GM13976 (cell line): Measurements from ENCODE around the gene WT1.

Source experiments
- DNase-seq: peaks from one replicate; pipeline ENCODE4 v3.0.0; 2012; ENCODE audit warnings: low spot score
- in situ Hi-C: fragments of 300-500 bp; cut with MboI; formaldehyde crosslinking; loops from one replicate; pipeline ENCODE4 v1.12.0; 2022; ENCODE audit warnings: low sequenced_read_pairs, mixed read lengths, inconsistent platforms; ENCODE audit not compliant: unreplicated experiment
- TF ChIP-seq, protein P1 (sequence below): IDR thresholded peaks from 2 replicates; pipeline ENCODE4 v1.5.1; 2012; ENCODE audit warnings: borderline replicate concordance, mild to moderate bottlenecking; ENCODE audit not compliant: insufficient read depth; ENCODE audit errors: extremely low read depth, missing control alignments, control extremely low read depth

WT1 gene

GRCh38 chr11:32466279-32466915, 31.1 kb upstream of the WT1 start:
- TF ChIP-seq, protein P1, sequence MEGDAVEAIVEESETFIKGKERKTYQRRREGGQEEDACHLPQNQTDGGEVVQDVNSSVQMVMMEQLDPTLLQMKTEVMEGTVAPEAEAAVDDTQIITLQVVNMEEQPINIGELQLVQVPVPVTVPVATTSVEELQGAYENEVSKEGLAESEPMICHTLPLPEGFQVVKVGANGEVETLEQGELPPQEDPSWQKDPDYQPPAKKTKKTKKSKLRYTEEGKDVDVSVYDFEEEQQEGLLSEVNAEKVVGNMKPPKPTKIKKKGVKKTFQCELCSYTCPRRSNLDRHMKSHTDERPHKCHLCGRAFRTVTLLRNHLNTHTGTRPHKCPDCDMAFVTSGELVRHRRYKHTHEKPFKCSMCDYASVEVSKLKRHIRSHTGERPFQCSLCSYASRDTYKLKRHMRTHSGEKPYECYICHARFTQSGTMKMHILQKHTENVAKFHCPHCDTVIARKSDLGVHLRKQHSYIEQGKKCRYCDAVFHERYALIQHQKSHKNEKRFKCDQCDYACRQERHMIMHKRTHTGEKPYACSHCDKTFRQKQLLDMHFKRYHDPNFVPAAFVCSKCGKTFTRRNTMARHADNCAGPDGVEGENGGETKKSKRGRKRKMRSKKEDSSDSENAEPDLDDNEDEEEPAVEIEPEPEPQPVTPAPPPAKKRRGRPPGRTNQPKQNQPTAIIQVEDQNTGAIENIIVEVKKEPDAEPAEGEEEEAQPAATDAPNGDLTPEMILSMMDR: no peak
- in situ Hi-C loops: no loop called here
- DNase-seq: no peak

DNA sequence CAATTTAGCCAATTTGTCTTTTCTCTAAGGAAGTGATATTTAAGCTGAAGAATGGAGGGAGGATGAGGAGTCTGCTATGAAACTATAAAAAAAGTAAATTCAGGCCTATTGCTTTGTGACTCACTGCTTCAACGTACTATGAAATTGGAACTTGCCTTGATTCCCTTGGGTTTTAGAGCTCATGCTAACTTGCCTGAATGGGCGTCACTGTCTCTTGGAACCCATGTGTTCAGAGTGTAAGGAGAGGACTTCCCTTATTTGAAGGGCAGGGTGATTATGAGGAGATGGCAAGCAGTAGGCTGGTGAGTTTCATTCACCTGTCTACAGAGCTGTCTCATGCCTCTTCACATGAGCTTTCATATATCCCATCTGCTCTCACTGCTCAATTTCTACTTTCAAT, 28.7 kb upstream of the WT1 start:
- DNase-seq: no peak
- TF ChIP-seq, protein P1: no peak
- in situ Hi-C loops: no loop called here

GRCh38 chr11:32462011-32462690, 26.8 kb upstream of the WT1 start:
- TF ChIP-seq, protein P1: no peak
- in situ Hi-C loops: no loop called here
- DNase-seq: no peak

- TF ChIP-seq, protein P1: no peak
- no peak for DNase-seq
- in situ Hi-C loops: no loop called here
Observed at GRCh38 chr11:32456864-32457263, 21.5 kb upstream of the WT1 start.

- TF ChIP-seq, protein P1: no peak
- in situ Hi-C loops: no loop called here
- DNase-seq: no peak
Observed at GRCh38 chr11:32454993-32455392, 19.7 kb upstream of the WT1 start.

DNA sequence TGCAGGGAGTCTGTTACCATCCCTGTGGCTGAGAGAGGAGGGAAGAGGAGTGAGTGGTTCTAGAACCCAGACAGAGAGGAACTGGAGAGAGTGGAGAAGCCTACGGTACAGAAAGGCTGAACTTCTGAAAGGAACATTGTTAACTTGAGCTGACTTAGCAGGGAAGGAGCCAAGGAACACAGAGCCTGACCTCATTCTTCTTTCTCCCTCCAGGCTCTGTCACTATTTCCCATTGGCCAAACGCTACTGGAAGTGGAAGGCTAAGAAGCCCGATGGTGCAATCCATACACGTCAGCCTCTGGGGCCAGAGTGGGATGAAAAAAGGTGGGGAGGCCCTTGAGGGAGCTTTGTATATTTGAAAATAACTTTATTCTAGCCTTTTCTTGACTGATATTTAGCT, 16.5 kb upstream of the WT1 start:
- TF ChIP-seq, protein P1: no peak
- in situ Hi-C loops: no loop called here
- no peak for DNase-seq
